ENCODE measurements around the gene SFXN3. TPM values are rescaled to one million over a fixed set of nuclear protein-coding genes. Genes with fewer than 3 reads are reported as not detected.

SFXN3 gene
- total and polyA plus RNA-seq, 2 of the 8 experiments (the other 6 are each of a cell fraction or from before 2014, with no cell fraction given) = 2.6 to 2.8 TPM

DNA sequence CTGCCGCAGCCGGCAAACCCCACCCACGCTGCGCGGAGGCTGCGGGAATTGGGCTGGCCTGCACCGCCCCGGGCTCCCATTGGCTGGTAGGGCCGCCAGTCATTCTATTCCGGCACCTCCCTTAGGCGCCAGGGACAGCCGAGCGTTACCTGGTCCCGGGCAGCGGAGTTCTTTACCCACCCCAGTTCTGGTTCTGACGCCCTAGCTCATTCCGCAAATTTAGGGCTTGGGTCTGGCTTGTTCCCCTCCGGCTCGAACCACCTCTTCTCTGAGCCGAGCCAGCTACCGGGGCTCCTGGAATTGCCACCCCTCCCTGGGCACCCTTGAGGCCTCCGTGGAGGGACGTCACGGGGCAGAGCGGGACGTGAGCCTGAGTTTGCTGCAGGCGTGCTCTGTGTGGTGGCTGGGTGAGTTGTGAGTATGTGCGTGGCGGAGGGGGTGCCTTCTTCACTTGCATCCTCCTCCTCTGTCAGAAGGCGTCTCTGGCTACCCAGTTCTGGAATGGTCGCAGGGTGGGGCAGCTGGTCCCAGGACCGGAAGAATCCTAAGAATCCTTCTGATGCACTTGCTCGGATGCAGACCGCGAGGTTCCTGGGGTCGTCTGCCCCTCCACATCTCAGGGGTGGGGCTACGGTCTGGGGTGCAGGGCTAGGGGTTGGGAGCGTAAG lies at the start of gene SFXN3, which contains the start of gene PDZD7 (continued):
- TF ChIP-seq SIRT6 (IDR thresholded peaks at IDR 0.05; ENCODE audit: low read length) = no peak
- no peak for TF ChIP-seq JUN (IDR thresholded peaks at IDR 0.05; ENCODE audit: low read depth, low read length)
- TF ChIP-seq, protein P1, sequence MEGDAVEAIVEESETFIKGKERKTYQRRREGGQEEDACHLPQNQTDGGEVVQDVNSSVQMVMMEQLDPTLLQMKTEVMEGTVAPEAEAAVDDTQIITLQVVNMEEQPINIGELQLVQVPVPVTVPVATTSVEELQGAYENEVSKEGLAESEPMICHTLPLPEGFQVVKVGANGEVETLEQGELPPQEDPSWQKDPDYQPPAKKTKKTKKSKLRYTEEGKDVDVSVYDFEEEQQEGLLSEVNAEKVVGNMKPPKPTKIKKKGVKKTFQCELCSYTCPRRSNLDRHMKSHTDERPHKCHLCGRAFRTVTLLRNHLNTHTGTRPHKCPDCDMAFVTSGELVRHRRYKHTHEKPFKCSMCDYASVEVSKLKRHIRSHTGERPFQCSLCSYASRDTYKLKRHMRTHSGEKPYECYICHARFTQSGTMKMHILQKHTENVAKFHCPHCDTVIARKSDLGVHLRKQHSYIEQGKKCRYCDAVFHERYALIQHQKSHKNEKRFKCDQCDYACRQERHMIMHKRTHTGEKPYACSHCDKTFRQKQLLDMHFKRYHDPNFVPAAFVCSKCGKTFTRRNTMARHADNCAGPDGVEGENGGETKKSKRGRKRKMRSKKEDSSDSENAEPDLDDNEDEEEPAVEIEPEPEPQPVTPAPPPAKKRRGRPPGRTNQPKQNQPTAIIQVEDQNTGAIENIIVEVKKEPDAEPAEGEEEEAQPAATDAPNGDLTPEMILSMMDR (IDR thresholded peaks at IDR 0.05; ENCODE audit: control extremely low read depth in 1 of 3, insufficient read depth in 1 of 3, low read depth in 1 of 3, low read length in 3 of 3) = no peak
- no peak for TF ChIP-seq SIX5 (IDR thresholded peaks at IDR 0.05; ENCODE audit: low read depth, low read length)
- TF ChIP-seq POLR2A (IDR thresholded peaks at IDR 0.05; ENCODE audit: control extremely low read depth in 1 of 2, low read depth in 2 of 2, low read length in 2 of 2) = no peak
- TF ChIP-seq RBBP5 (IDR thresholded peaks at IDR 0.05; ENCODE audit: borderline replicate concordance, low read depth, low read length) = no peak
- no peak for TF ChIP-seq RNF2 (IDR thresholded peaks at IDR 0.05; ENCODE audit: borderline replicate concordance, low read depth, low read length, missing control alignments, poor library complexity, severe bottlenecking)
- TF ChIP-seq, protein P2, sequence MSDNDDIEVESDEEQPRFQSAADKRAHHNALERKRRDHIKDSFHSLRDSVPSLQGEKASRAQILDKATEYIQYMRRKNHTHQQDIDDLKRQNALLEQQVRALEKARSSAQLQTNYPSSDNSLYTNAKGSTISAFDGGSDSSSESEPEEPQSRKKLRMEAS (IDR thresholded peaks at IDR 0.05) = 0 out of 2 replicates have a peak, but pooled peaks have one; percentile 19
- no peak for TF ChIP-seq JUND (IDR thresholded peaks at IDR 0.05; ENCODE audit: low read length)
- no peak for TF ChIP-seq MAFK (IDR thresholded peaks at IDR 0.05; ENCODE audit: low read depth, low read length)
- no peak; the same call in 1 of the 2 replicates for TF ChIP-seq SP4 (IDR thresholded peaks at IDR 0.05; ENCODE audit: low read length)
- TF ChIP-seq SRF (IDR thresholded peaks at IDR 0.05; ENCODE audit: low read depth, low read length) = no peak
- peak; percentile 91 for TF ChIP-seq CHD2 (IDR thresholded peaks at IDR 0.05; ENCODE audit: low read length)
- no peak for TF ChIP-seq PHF8 (conservative IDR thresholded peaks at IDR 0.05; ENCODE audit: low read depth, low read length)
- TF ChIP-seq TEAD4 (IDR thresholded peaks at IDR 0.05; ENCODE audit: low read depth, low read length) = 0 out of 2 replicates have a peak, but pooled peaks have one; percentile 37
- TF ChIP-seq SP1 (IDR thresholded peaks at IDR 0.05; ENCODE audit: low read depth, low read length) = peak; percentile 96
- peak; percentile 77 for TF ChIP-seq SP2 (IDR thresholded peaks at IDR 0.05; ENCODE audit: low read length)

Measured in H1 (cell line).